Measurements from ENCODE around the gene ZNF571. TPM values are rescaled to one million over a fixed set of nuclear protein-coding genes. Genes with fewer than 3 reads are reported as not detected.

Gene ZNF571
- polyA plus RNA-seq, 3 donors, result 0.32 to 0.56 (median 0.39) TPM

DNA sequence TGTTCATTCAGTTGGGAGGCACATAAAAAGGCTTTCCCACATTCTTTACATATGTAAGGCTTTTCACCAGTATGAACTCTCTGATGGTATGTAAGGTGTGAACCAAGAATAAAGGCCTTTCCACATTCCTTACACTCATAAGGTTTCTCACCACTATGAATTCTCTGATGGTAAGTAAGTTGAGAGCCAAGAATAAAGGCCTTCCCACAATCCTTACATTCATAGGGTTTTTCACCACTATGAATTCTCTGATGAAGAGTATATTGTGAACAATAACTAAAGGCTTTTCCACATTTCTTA is 29.3 kb downstream of the ZNF571 start:
- Mint-ChIP-seq H3K27me3 (ENCODE audit: low read depth in 3 of 3) (no peaks in the 10 kb centered on the region), H3K36me3 (peaks cover 5 to 18% of the 10 kb centered on the region in 2 donors), H3K27ac (no peak overlapping the region), H3K4me3 (no peak overlapping the region), H3K4me1 (no peaks in the 10 kb centered on the region), H3K9me3 (peaks cover 39 to 85% (median 78%) of the 10 kb centered on the region in 7 donors)
- Histone ChIP-seq H2AFZ (ENCODE audit: insufficient read depth, low read depth, low read length, poor library complexity, severe bottlenecking) (no peak overlapping the region), H3K4me3 (replicated peaks in 1 of 3; ENCODE audit: low read depth in 2 of 3, low read length in 3 of 3) (peak overlapping the region in 1 of 3 experiments; percentile 30), H3K4me2 (replicated peaks; ENCODE audit: extremely low read depth, low read length, poor library complexity, severe bottlenecking) (no peak overlapping the region), H3K9ac (ENCODE audit: insufficient read depth, low read length, poor library complexity, severe bottlenecking) (no peak overlapping the region), H3K27ac (ENCODE audit: low read depth in 1 of 2, low read length in 2 of 2) (no peak overlapping the region), H3K4me1 (ENCODE audit: control insufficient read depth in 1 of 2, insufficient read depth in 2 of 2, low read length in 2 of 2) (no peaks in the 10 kb centered on the region), H3K79me2 (ENCODE audit: insufficient read depth, low read length) (no peaks in the 10 kb centered on the region), H3K27me3 (ENCODE audit: control insufficient read depth in 2 of 2, insufficient read depth in 2 of 2, low read length in 2 of 2) (no peaks in the 10 kb centered on the region), H3K36me3 (replicated peaks in 1 of 2; ENCODE audit: control insufficient read depth in 1 of 2, insufficient read depth in 2 of 2, low read length in 2 of 2) (peaks cover 0 to 19% of the 10 kb centered on the region in 2 donors), H3K9me3 (replicated peaks in 1 of 2; ENCODE audit: control insufficient read depth in 1 of 2, insufficient read depth in 1 of 2, low read length in 2 of 2) (peaks cover 42 to 89% of the 10 kb centered on the region in 2 donors), H4K20me1 (ENCODE audit: insufficient read depth, low read length) (no peaks in the 10 kb centered on the region)
- TF ChIP-seq, protein P1, sequence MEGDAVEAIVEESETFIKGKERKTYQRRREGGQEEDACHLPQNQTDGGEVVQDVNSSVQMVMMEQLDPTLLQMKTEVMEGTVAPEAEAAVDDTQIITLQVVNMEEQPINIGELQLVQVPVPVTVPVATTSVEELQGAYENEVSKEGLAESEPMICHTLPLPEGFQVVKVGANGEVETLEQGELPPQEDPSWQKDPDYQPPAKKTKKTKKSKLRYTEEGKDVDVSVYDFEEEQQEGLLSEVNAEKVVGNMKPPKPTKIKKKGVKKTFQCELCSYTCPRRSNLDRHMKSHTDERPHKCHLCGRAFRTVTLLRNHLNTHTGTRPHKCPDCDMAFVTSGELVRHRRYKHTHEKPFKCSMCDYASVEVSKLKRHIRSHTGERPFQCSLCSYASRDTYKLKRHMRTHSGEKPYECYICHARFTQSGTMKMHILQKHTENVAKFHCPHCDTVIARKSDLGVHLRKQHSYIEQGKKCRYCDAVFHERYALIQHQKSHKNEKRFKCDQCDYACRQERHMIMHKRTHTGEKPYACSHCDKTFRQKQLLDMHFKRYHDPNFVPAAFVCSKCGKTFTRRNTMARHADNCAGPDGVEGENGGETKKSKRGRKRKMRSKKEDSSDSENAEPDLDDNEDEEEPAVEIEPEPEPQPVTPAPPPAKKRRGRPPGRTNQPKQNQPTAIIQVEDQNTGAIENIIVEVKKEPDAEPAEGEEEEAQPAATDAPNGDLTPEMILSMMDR (IDR thresholded peaks at IDR 0.05), result no peak
- DNase-seq, result no peak
- intact Hi-C loops (cut with micrococcal nuclease), result no loop called here

- Histone ChIP-seq H3K27me3 (ENCODE audit: control insufficient read depth in 2 of 2, insufficient read depth in 2 of 2, low read length in 2 of 2) (no peaks in the 10 kb centered on the region), H2AFZ (ENCODE audit: insufficient read depth, low read depth, low read length, poor library complexity, severe bottlenecking) (no peak overlapping the region), H3K4me1 (ENCODE audit: control insufficient read depth in 1 of 2, insufficient read depth in 2 of 2, low read length in 2 of 2) (no peaks in the 10 kb centered on the region), H3K4me3 (replicated peaks in 1 of 3; ENCODE audit: low read depth in 2 of 3, low read length in 3 of 3) (peak overlapping the region in 1 of 3 experiments; percentile 30), H3K4me2 (replicated peaks; ENCODE audit: extremely low read depth, low read length, poor library complexity, severe bottlenecking) (no peak overlapping the region), H4K20me1 (ENCODE audit: insufficient read depth, low read length) (no peaks in the 10 kb centered on the region), H3K27ac (ENCODE audit: low read depth in 1 of 2, low read length in 2 of 2) (no peak overlapping the region), H3K9me3 (replicated peaks in 1 of 2; ENCODE audit: control insufficient read depth in 1 of 2, insufficient read depth in 1 of 2, low read length in 2 of 2) (peaks cover 46 to 93% of the 10 kb centered on the region in 2 donors), H3K36me3 (replicated peaks in 1 of 2; ENCODE audit: control insufficient read depth in 1 of 2, insufficient read depth in 2 of 2, low read length in 2 of 2) (peaks cover 0 to 19% of the 10 kb centered on the region in 2 donors), H3K79me2 (ENCODE audit: insufficient read depth, low read length) (no peaks in the 10 kb centered on the region), H3K9ac (ENCODE audit: insufficient read depth, low read length, poor library complexity, severe bottlenecking) (no peak overlapping the region)
- WGBS (ENCODE audit: insufficient coverage), result no CpG with 5 or more reads among the region's 7 CpGs
- intact Hi-C loops (cut with micrococcal nuclease), result no loop called here
- H3K36me3 Mint-ChIP-seq, result peaks cover 2 to 18% of the 10 kb centered on the region in 2 donors
- no peaks in the 10 kb centered on the region for H3K4me1 Mint-ChIP-seq
- no peak overlapping the region for H3K27ac Mint-ChIP-seq
- H3K27me3 Mint-ChIP-seq (ENCODE audit: low read depth in 3 of 3), result no peaks in the 10 kb centered on the region
- no peak for DNase-seq
- H3K9me3 Mint-ChIP-seq, result peaks cover 36 to 84% (median 77%) of the 10 kb centered on the region in 7 donors
- H3K4me3 Mint-ChIP-seq, result no peak overlapping the region
- TF ChIP-seq, protein P1 (IDR thresholded peaks at IDR 0.05), result no peak
Observed at GRCh38 chr19:37564624-37565369, 29.8 kb downstream of the ZNF571 start.
